ENCODE data around the gene PPARGC1A.

The PPARGC1A gene

GRCh38 chr4:23891064-23891421 is 1.2 kb upstream of the PPARGC1A start:
- in situ Hi-C loops (cut with MboI; ENCODE audit: low sequenced_read_pairs, unreplicated experiment): no loop called here

GRCh38 chr4:23890369-23891063 is 669 bp upstream of the PPARGC1A start:
- DNase-seq (ENCODE audit: low spot score): no peak
- TF ChIP-seq CTCF (IDR thresholded peaks at IDR 0.05; ENCODE audit: borderline replicate concordance, control extremely low read depth, extremely low read depth, insufficient read depth, missing control alignments): no peak
- in situ Hi-C loops (cut with MboI; ENCODE audit: low sequenced_read_pairs, unreplicated experiment): no loop called here

More at GRCh38 chr4:23891064-23891421, 1.2 kb upstream of the PPARGC1A start:
- TF ChIP-seq CTCF (IDR thresholded peaks at IDR 0.05; ENCODE audit: borderline replicate concordance, control extremely low read depth, extremely low read depth, insufficient read depth, missing control alignments): no peak
- DNase-seq (ENCODE audit: low spot score): no peak

DNA sequence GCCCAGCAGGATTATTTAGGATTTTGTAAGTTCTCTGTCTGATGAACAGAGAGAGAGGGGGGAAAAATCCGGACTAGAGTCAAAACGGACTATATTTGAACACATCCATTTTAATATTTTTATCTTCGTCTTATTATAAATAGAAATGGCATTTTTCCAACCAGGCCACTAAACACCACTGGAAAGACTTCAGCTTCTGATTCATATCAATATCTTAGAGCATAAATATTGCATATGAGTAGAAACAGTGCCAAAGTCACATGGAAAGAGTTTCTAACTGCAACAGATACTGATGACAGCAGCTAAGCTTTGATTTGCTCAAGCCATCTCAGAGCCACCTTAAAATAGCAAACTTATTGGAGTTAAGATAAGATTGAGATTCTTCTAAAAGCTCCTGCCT is 456 bp downstream of the PPARGC1A start:
- TF ChIP-seq CTCF (IDR thresholded peaks at IDR 0.05; ENCODE audit: borderline replicate concordance, control extremely low read depth, extremely low read depth, insufficient read depth, missing control alignments): no peak
- in situ Hi-C loops (cut with MboI; ENCODE audit: low sequenced_read_pairs, unreplicated experiment): no loop called here
- DNase-seq (ENCODE audit: low spot score): no peak

DNA sequence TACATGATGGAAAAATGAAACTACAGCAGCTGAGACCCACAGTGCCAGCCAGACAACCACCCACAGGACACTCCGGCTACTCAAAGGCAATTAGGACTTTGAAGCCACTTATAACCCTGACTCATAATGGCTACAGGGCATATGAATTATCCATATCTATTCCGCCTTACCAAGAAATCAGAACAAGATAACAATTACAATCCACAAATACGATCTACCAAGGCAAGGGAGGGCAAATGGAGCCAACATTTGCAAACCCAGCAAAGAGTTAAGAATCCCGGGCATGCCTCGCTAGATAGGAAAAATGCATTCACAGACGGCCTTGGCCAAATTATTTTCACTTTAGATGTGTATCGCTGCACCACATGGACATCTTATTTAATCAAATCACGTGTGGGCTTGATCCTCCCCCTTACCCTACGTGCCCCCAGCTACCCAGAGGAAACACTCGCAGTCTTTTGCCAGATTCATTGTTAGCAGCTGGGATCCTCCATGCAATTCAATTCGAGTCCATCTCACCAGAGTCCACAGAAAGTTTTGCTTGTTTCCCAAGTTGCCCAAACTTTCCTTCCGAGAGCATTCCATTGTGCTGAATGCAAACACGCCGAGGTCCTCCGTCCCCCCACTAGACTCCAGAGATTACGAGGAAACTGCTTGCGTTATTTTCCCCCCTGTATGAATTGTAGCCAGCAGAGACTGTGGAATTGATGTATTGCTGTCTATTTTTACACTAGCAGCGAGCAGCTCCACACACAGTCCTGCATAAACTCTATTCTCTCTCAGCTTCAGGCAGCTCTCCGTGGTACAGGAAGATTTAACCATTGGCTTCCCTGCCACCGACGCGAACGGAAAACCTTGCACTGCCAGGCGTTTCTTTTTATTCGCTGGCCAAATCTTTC is 1.2 kb downstream of the PPARGC1A start:
- no peak for DNase-seq (ENCODE audit: low spot score)
- no peak for TF ChIP-seq CTCF (IDR thresholded peaks at IDR 0.05; ENCODE audit: borderline replicate concordance, control extremely low read depth, extremely low read depth, insufficient read depth, missing control alignments)

DNA sequence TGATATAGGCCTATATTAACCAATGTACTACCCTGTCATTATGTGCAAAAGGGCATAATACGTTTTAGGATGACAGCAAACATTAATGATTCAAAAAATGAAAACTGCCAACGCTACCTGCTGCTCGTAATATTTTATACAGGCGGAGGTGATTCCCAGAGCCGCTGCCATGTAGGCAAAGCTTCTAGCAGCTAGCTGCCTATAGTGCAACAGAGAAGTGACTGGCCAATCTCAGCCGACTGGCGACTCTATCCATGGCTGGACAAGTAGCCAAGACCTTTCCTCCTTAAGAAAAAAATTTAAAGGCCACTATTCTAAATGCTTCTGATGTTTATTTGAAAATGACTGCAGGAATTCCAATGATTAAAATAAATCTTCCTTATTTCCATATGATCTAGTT is 1.9 kb downstream of the PPARGC1A start:
- DNase-seq (ENCODE audit: low spot score): no peak
- in situ Hi-C loops (cut with MboI; ENCODE audit: low sequenced_read_pairs, unreplicated experiment): no loop called here
- TF ChIP-seq CTCF (IDR thresholded peaks at IDR 0.05; ENCODE audit: borderline replicate concordance, control extremely low read depth, extremely low read depth, insufficient read depth, missing control alignments): no peak

More for the DNA sequence above, 1.2 kb downstream of the PPARGC1A start:
- in situ Hi-C loops (cut with MboI; ENCODE audit: low sequenced_read_pairs, unreplicated experiment): no loop called here

DNA sequence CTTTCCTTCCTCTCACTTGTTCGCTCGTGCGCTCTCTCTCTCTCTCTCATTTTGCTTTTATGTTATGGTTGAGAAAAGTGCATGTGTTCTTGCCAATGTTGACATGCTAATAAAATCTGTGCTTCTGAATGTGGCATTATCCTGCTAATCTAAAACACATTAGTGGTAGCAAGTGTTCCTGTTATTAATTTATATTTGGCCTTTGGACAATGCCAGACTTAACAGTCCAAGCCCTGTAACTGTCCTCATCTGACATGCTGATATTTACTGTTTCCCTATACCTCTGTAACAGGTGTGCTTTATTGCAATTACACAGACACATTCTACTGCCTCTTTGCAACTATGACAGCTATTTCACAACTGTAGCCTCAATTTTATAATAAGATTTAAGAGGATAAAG is 2.7 kb downstream of the PPARGC1A start:
- TF ChIP-seq CTCF (IDR thresholded peaks at IDR 0.05; ENCODE audit: borderline replicate concordance, control extremely low read depth, extremely low read depth, insufficient read depth, missing control alignments): no peak
- DNase-seq (ENCODE audit: low spot score): no peak
- in situ Hi-C loops (cut with MboI; ENCODE audit: low sequenced_read_pairs, unreplicated experiment): no loop called here

Data from GM13976 (cell line).